Thymus (tissue), 11 donors: ENCODE results near the gene WIPF3. TPM values are rescaled to one million over a fixed set of nuclear protein-coding genes. Genes with fewer than 3 reads are reported as not detected.
"Not testable (repeated sequence)": the region's sequence is repeated elsewhere in the genome, so short reads cannot be mapped to it uniquely, and the experiment has no call there.

Experiments
- DNase-seq, 9 donors: peaks; one replicate each; pipeline ENCODE4 v3.0.0-alpha.2; 2013; ENCODE audit warnings: low spot score in 9 of 9, low read depth in 6 of 9, missing footprints in 1 of 9
- H3K27ac ChIP-seq, 2 donors: one replicate each; pipeline ENCODE4 v1.5.1; 2013; ENCODE audit warnings: control low read depth in 1 of 2, low read depth in 1 of 2, low read length in 1 of 2, mild to moderate bottlenecking in 1 of 2, moderate library complexity in 1 of 2
- H3K27me3 ChIP-seq, 2 donors: one replicate each; pipeline ENCODE4 v1.5.1; 2013; ENCODE audit warnings: low read length in 1 of 2; ENCODE audit not compliant: control insufficient read depth in 2 of 2, insufficient read depth in 1 of 2
- H3K36me3 ChIP-seq, 2 donors: one replicate each; pipeline ENCODE4 v1.5.1; 2013; ENCODE audit warnings: low read length in 1 of 2, mild to moderate bottlenecking in 1 of 2, moderate library complexity in 1 of 2; ENCODE audit not compliant: control insufficient read depth in 2 of 2, insufficient read depth in 2 of 2
- H3K4me1 ChIP-seq, 2 donors: one replicate each; pipeline ENCODE4 v1.5.1; 2013; ENCODE audit warnings: low read length in 2 of 2; ENCODE audit not compliant: control insufficient read depth in 2 of 2, insufficient read depth in 2 of 2
- H3K4me3 ChIP-seq, 2 donors: one replicate each; pipeline ENCODE4 v1.5.1; 2013; ENCODE audit warnings: low read length in 2 of 2, control low read depth in 1 of 2, mild to moderate bottlenecking in 1 of 2
- H3K9me3 ChIP-seq, 2 donors: one replicate each; pipeline ENCODE4 v1.5.1; 2013; ENCODE audit warnings: low read length in 1 of 2, mild to moderate bottlenecking in 1 of 2; ENCODE audit not compliant: control insufficient read depth in 2 of 2, insufficient read depth in 1 of 2
- WGBS: extraction: QIAGEN DNeasy Blood & Tissue Kit; methylation state at CpG from one replicate; pipeline ENCODE4 v1.1.7; 2013; 5-methylcytosine and 5-hydroxymethylcytosine counted together
- polyA plus RNA-seq: library from polyadenylated mRNA; stranded (reverse); fragments of 200-250 nt; gene quantifications from one replicate; pipeline ENCODE4 v1.2.3, GENCODE V29; 2013
- total RNA-seq: library from RNA; stranded (reverse); fragments of 120-200 nt; gene quantifications from one replicate; pipeline ENCODE4 v1.2.4, GENCODE V29; 2013
- donor health status: healthy.

Gene WIPF3
- total and polyA plus RNA-seq, 2 donors, result 0.14 to 0.55 TPM

DNA sequence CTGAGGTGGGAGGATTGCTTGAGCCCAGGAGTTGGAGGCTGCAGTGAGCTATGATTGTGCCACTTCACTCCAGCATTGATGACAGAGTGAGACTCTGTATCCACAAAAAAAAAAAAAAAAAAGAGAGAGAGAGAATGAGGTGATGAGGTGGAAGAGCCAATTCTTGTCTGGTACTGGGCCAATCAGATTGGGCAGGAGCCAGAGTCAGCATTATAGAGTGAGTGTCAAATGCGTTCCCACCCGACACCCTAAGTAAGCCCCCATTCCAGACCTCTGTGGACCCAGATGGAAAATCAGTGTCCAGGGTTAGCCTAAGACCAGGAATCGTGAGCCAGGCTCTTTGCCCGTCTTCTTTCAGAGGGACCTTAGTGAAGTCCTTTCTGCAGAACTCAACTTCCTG lies 83.9 kb downstream of the WIPF3 start:
- H3K27ac ChIP-seq, result no peak overlapping the region
- no peak for DNase-seq
- 98% methylated on average over 4 of the region's 4 CpGs for WGBS
- H3K4me3 ChIP-seq, result no peak overlapping the region
- H3K36me3 ChIP-seq, result no peaks in the 10 kb centered on the region
- no peaks in the 10 kb centered on the region for H3K9me3 ChIP-seq
- H3K4me1 ChIP-seq, result no peaks in the 10 kb centered on the region
- H3K27me3 ChIP-seq, result peaks cover 0 to 4% of the 10 kb centered on the region in 2 donors

DNA sequence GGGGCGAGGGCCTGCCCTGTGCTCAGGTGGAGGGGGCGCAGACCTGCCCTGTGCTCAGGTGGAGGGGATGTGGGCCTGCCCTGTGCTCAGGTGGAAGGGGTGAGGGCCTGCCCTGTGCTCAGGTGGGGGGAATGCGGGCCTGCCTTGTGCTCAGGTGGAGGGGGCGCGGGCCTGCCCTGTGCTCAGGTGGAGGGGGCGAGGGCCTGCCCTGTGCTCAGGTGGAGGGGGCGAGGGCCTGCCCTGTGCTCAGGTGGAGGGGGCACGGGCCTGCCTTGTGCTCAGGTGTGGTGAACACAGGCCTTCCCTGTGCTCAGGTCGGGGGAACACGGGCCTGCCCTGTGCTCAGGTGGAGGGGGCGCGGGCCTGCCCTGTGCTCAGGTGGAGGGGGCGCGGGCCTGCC lies 84.5 kb downstream of the WIPF3 start:
- not testable (repeated sequence) for H3K27me3 ChIP-seq, H3K9me3 ChIP-seq, H3K4me3 ChIP-seq, H3K4me1 ChIP-seq, H3K36me3 ChIP-seq, DNase-seq, H3K27ac ChIP-seq
- WGBS, result 75% methylated on average over 14 of the region's 14 CpGs

DNA sequence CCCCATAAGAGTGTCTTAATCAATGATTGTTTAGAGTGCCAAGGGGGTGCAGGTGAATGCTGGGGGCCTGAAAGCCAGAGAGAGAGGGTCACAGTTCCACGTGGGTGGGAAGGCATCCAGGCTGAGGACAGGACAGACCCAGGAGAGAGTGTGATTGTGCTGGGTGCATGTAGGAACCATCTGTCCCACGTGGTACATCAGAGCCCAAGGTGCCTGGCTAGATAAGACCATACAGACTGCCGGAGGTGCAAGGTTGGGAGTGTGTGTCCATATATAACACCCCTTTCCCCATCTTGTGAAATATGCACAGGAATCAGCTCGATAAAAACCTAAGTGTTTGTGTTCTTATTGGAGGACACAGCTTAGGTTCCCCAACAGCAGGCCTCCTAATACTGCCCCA lies 85.5 kb downstream of the WIPF3 start:
- Histone ChIP-seq H3K36me3 (no peaks in the 10 kb centered on the region), H3K4me3 (no peak overlapping the region), H3K9me3 (no peaks in the 10 kb centered on the region), H3K27ac (no peak overlapping the region), H3K27me3 (no peaks in the 10 kb centered on the region), H3K4me1 (no peaks in the 10 kb centered on the region)
- DNase-seq, result no peak
- 92% methylated on average over 4 of the region's 4 CpGs for WGBS

DNA sequence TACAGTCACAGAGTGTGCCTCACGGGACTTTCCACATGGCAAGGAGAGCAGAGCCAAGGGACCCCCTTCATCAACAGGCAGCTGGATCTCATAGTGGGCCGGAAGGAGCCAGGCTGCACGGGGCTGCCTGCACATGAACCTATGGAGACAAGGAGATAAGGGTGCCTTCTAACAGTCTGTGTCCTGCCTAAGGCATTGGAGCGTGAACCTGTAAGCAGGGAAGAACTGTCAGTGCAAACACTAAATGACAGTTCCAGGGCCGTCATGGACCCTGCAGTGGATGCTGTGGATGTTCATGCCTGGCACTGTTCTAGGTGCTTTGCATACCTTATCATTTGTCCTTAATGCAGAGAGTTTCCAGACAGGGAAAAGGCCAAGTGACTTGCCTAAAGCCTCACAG lies 85.9 kb downstream of the WIPF3 start:
- 97% methylated on average over 5 of the region's 5 CpGs for WGBS
- no peaks in the 10 kb centered on the region for H3K36me3 ChIP-seq

DNA sequence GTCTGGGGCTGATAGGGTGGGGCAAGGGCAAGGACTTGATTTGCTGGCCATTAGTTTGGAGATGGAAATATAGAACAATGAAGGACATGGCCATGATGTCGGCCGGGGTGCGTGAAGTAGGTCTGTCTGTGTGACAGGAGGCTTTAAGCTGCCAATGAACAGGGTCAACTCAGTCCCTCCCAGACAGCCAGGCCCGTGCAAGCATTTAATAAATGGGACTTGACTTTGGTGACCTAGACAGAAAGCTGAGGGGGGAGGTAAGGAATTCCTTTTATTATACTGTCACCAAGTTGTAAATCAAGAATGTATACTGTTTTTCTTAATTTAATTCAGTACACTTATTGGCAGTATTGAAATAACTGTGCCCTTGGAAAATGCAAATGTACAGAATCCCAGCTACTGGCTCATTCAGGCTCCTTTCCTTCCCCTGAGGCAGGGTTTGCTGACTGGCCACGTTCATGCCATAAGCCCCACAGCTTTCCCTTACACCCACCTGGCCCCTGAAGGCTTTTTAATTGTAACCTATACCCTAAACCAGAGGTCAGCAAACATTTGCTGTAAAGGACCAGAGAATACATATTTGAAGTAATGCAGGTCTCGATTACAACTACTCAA lies 87.2 kb downstream of the WIPF3 start:
- H3K9me3 ChIP-seq, result no peaks in the 10 kb centered on the region
- no peaks in the 10 kb centered on the region for H3K36me3 ChIP-seq
- H3K27ac ChIP-seq, result no peak overlapping the region
- DNase-seq, result no peak
- H3K4me3 ChIP-seq, result no peak overlapping the region
- 92% methylated on average over 6 of the region's 6 CpGs for WGBS
- H3K27me3 ChIP-seq, result no peaks in the 10 kb centered on the region
- no peaks in the 10 kb centered on the region for H3K4me1 ChIP-seq

More for the DNA sequence above, 85.9 kb downstream of the WIPF3 start:
- H3K27ac ChIP-seq, result no peak overlapping the region
- H3K4me1 ChIP-seq, result no peaks in the 10 kb centered on the region
- no peak for DNase-seq
- H3K9me3 ChIP-seq, result no peaks in the 10 kb centered on the region
- H3K27me3 ChIP-seq, result no peaks in the 10 kb centered on the region
- no peak overlapping the region for H3K4me3 ChIP-seq

DNA sequence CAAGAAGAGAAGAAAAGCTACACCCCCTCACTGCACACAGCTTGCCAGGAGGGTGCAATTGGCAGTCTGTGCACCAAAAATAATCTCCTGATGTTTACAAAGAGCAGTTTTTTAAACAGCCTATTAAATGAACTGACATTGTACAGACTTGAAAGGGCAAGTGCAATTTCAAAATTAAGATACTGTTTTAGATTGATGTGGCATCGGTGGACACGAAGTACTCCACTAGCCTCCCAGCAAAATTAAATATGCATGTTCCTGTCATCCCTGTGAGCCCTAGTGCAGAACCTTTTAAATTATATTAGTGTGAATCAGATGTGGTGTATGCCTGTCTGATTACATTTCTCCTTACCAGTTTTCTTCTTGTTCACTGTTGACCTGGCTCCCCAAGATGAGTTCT lies 87.9 kb downstream of the WIPF3 start:
- H3K36me3 ChIP-seq, result no peaks in the 10 kb centered on the region
- no peak overlapping the region for H3K27ac ChIP-seq
- no peaks in the 10 kb centered on the region for H3K4me1 ChIP-seq
- H3K4me3 ChIP-seq, result no peak overlapping the region
- no peaks in the 10 kb centered on the region for H3K9me3 ChIP-seq
- DNase-seq, result no peak
- no peaks in the 10 kb centered on the region for H3K27me3 ChIP-seq
- 96% methylated on average over 2 of the region's 2 CpGs for WGBS

DNA sequence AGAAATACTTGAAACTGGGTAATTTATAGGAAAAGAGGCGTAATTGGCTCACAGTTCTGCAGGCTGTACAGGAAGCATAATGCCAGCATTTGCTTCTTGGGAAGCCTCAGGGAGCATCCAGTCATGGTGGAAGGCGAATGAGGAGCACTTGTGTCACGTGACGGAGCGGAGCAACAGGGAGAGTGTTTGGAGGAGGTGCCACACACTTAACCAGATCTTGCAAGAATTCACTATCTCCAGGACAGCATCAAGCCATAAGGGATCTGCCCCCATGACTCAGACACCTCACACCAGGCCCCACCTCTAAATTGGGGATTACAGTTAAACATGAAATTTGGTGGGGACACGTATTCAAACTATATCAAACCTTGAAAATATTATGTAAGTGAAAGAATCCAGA lies 89.3 kb downstream of the WIPF3 start:
- Histone ChIP-seq H3K9me3 (no peaks in the 10 kb centered on the region), H3K27me3 (no peaks in the 10 kb centered on the region), H3K4me3 (no peak overlapping the region), H3K36me3 (no peaks in the 10 kb centered on the region), H3K27ac (no peak overlapping the region), H3K4me1 (no peaks in the 10 kb centered on the region)
- WGBS, result 82% methylated on average over 6 of the region's 6 CpGs
- DNase-seq, result no peak

DNA sequence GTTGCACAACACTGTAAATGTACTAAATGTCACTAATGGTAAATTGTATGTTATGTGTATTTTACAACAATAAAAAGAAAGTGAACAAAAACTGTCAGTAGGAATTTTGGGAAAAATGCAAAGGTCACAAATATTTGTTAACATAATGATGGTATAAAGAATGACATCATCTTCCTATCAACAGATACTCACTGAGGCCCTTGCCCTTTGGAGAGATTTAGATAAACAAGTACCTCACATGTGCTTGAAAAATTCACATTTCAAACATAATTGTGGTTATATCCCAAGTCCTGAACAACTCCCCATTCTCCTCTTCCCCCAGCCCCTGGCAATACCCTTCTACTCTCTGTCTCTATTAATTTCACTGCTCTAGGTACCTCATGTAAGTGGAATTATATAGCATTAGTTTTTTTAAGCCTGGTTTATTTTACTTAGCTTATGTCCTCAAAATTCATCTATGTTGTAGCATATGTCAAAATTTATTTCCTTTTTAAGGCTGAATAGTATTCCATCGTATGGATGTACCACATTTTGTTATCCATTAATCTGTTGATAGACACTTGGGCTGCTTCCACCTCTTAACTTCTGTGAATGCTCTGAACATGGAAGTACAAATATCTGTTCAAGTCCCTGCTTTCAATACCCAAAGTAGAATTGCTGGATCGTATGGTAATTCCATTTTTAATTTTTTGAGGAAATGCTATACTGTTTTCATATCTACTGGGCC lies 90.5 kb downstream of the WIPF3 start:
- Histone ChIP-seq H3K4me1 (no peaks in the 10 kb centered on the region), H3K9me3 (no peaks in the 10 kb centered on the region), H3K36me3 (no peaks in the 10 kb centered on the region), H3K27ac (no peak overlapping the region), H3K4me3 (no peak overlapping the region), H3K27me3 (no peaks in the 10 kb centered on the region)
- over 99% methylated on average over 2 of the region's 2 CpGs for WGBS
- no peak for DNase-seq

DNA sequence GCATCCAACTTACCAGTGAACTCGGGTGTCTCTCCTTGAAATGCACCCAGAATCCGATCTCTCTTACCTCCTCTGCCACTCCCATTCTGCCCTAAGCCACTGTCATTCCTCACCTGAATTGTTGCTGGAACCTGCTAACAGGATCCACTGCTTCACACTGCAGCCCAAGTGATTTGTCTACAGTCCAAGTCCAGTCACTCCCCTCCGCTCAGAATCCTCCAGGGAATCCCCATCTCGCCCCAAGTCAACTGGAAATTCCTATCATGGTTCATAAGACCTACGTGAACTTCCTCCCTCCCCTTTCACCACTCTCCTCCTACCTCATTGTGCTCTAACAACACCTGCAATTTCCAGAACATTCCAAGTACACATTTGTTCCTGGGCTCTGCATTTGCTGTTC lies 92.0 kb downstream of the WIPF3 start:
- Histone ChIP-seq H3K4me1 (no peaks in the 10 kb centered on the region), H3K9me3 (no peaks in the 10 kb centered on the region), H3K4me3 (no peak overlapping the region), H3K27me3 (no peaks in the 10 kb centered on the region), H3K27ac (no peak overlapping the region), H3K36me3 (no peaks in the 10 kb centered on the region)
- 74% methylated on average over 5 of the region's 5 CpGs for WGBS
- no peak for DNase-seq
